Spleen (tissue), 7 donors: Measurements from ENCODE around the gene NT5DC2.

Experiments
- POLR2A ChIP-seq, 3 donors: fragments of 450-650 bp; IDR thresholded peaks; one replicate each; pipeline ENCODE4 v1.5.1; 2017; ENCODE audit warnings: antibody characterized with exemption in 3 of 3, mild to moderate bottlenecking in 1 of 3
- TF ChIP-seq, protein P1 (sequence below), 11 experiments: fragments of 200-600 bp in 7 of 11; fragments of 450-650 bp in 4 of 11; sonication (generic) in 4 of 11; IDR thresholded peaks in 8 of 11; conservative IDR thresholded peaks in 3 of 11; 1 replicate in 7 of 11; 2 replicates in 4 of 11; pipeline versions ENCODE4 v1.4.0 to v1.8.0; 2016 to 2021; ENCODE audit warnings: antibody characterized with exemption in 11 of 11, inconsistent platforms in 4 of 11, mild to moderate bottlenecking in 1 of 11
- donor health status: DM: no; HTN: no; CAD: no; lungs with moderate emphysema.
- donor health status: DM: no; HTN: no; CAD: no.
- donor health status: DM: no; HTN: no; CAD: no.

DNA sequence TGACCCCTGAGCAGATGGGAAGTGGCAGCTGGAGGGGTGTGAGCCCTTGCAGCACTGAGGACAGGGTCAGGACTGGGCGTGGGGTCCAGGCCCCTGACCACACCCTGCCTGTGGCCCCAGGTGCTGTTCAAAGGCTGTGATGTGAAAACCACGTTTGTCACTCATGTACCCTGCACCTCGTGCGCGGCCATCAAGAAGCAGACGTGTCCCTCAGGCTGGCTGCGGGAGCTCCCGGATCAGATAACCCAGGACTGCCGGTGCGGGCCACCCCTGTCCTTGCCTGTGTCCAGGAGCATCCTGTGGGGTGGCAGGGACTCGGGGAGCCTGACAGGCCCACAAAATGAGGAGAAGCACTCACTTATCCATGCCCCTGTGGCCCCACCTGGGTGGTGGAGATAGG is 32.6 kb downstream of the NT5DC2 start:
- TF ChIP-seq, protein P1, sequence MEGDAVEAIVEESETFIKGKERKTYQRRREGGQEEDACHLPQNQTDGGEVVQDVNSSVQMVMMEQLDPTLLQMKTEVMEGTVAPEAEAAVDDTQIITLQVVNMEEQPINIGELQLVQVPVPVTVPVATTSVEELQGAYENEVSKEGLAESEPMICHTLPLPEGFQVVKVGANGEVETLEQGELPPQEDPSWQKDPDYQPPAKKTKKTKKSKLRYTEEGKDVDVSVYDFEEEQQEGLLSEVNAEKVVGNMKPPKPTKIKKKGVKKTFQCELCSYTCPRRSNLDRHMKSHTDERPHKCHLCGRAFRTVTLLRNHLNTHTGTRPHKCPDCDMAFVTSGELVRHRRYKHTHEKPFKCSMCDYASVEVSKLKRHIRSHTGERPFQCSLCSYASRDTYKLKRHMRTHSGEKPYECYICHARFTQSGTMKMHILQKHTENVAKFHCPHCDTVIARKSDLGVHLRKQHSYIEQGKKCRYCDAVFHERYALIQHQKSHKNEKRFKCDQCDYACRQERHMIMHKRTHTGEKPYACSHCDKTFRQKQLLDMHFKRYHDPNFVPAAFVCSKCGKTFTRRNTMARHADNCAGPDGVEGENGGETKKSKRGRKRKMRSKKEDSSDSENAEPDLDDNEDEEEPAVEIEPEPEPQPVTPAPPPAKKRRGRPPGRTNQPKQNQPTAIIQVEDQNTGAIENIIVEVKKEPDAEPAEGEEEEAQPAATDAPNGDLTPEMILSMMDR (IDR thresholded peaks at IDR 0.05 in 8 of 11, conservative IDR thresholded peaks at IDR 0.05 in 3 of 11): no peak
- no peak for TF ChIP-seq POLR2A (IDR thresholded peaks at IDR 0.05)
